Activated naive CD4-positive, alpha-beta T cell treated with anti-CD3 and anti-CD28 coated beads, Interleukin-2, amount 50 U/mL, for 16 hours (primary cell): ENCODE data around the gene TANGO6.

Experiments used
- DNase-seq: peaks from one replicate; pipeline ENCODE4 v3.0.0-alpha.2; 2020

The TANGO6 gene

DNA sequence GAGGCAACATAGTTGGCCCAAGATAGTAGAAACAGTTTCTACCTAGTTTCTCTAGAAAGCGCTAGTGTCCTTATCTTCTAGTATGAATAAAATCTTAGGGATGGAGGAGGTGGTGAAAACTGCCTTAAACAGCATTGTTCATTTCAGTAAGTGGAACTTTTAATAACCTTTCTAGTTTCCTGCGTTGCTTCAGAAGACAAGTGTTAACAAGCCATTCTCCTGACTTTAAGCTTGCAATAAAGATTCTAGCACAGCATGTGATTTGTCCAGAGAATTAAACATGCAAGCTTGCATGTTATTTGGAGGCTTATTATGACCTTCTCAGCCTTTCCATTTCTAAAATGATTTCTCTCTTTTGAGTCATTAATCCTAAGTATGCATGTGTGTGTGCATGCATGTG is 72.3 kb downstream of the TANGO6 start:
- no peak for DNase-seq

DNA sequence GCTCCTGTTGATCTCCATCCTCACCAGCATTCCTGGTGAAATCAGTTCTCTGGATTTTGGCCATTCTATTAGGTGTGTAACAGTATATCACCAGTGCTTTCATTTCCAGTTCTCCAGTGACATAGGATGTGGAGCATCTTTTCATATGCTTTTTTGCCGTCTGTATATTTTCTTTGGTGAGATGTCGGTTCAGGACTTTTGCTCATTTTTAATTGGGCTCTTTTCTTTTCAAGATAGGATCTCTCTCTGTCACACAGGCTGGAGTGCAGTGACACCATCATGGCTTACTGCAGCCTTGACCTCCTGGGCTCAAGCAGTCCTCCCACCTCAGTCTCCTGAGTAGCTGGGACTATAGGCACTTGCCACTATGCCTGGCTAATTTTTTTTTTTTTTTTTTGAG is 74.2 kb downstream of the TANGO6 start:
- DNase-seq, result no peak

DNA sequence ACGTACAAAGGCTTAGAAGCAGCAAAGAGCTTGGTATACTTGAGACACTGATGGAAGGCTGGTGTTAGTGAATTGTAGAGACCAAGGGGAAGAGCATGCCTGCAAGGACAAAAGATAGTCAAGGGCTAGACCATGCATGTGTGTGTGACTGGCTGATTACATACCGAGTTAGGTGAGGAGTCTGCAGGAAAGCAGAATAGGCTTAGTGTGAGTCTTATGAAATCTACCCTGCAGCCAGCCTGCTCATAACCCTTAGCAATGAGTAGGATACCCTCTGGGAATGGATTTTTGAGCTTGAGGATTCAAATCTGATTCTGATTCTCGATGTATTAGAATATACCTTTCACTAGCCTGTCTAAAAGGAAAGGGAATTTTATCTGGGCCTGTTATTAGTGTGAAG is 77.0 kb downstream of the TANGO6 start:
- no peak for DNase-seq

DNA sequence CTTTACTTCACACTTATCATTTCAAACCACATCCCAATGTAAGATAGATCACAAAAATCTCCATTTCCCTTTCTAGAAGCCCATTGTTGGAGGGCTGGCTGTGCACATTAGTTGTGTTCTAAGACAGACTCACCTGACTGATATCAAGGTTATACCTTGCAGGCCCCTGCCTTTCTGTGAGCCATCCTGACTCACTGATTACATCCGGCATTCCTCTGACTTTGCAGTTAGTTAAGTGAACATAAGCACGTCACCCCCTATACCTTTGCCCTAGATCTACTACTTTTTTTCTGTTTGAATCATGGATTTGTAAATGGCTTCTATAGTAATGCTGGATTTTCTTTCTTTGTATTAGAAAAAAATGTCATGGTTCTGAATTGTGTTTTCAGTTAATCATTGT is 78.3 kb downstream of the TANGO6 start:
- no peak for DNase-seq

DNA sequence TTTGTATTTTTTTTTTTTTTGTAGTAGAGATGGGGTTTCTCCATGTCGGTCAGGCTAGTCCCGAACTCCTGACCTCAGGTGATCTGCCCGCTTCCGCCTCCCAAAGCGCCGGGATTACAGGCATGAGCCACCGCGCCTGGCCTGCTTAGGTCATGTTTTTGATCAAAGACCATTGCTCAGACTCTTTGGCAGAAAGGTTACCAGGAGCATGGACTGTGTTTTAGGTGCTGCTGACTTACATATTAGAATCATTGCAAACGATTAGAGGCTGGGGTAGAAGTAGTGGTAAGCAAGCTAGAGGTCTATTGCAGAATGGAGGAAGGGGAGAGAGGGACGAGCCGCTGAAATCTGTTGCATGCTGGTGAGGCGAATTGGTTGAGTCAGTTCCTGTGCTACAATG is 79.8 kb downstream of the TANGO6 start:
- no peak for DNase-seq

DNA sequence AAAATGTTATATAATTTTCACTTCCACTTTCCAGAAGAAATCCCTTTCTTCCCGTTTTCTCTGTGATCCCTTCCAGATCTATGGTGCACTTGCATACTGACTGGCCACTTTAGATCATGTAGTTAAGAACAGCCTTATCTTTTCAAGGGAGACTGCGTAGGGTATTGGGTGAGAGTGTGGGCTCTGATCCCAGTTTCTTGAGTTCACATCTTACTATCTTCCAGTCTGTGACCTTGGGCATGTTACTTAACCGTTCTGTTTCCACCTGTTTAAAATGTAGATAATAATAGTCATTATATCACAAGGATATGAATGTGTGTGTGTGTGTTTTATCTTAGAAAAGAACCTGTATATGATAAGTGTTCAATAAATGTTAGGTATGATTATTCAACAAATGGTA is 83.7 kb downstream of the TANGO6 start:
- no peak for DNase-seq

DNA sequence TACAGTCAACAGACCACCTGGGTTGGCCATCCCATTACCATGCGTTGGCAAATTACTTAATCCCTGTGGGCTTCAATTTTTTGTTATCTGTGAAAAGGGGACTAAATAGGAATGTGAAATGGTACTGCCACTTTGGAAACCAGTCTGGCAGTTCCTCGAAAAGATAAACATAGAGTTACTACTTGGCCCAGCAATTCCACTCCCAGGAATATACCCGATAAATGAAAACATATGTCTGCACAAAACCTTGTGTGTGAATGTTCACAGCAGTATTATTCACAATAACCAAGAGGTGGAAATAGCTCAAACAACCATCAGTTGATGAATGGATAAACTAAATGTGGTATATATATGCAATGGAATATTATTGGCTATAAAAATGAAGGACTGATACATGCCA is 87.9 kb downstream of the TANGO6 start:
- DNase-seq, result no peak

DNA sequence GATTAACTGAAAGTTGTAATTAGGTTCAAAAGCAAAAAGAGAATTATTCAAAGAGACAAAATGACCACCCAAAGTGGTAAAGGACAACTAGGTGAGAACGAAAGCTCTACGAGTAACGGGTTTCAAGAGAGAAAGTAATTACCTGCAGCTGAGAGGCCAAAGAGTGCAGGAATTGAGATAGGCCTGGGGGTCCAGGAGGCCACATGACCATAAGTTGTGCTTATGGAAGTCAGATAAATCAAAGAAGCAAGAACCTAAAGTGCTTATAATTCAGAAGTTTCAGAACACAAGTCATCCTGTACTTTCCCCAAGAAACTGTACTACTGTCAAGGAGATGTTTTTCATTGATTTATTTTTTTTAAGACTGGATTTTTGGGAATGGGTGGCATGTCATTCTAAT is 91.1 kb downstream of the TANGO6 start:
- DNase-seq, result no peak

DNA sequence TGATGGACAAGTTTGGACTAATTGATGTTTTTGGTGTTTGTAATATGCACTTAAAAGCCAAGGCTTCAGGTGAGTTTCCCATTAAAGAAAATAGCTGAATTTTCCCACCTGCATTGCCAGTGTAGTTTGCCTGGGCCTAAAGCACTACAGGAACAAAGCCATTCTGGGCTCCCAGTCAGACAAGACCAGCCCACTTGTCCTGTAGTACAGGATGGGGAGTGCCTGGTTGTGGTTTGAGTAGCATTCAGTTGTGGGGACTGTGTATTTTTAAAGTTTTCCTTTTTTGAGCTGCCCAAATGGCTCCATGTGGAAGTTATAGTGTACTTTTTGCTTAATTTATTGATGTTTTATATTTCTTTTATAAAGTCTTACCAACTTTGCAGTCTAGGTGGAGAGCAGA is 91.7 kb downstream of the TANGO6 start:
- no peak for DNase-seq

DNA sequence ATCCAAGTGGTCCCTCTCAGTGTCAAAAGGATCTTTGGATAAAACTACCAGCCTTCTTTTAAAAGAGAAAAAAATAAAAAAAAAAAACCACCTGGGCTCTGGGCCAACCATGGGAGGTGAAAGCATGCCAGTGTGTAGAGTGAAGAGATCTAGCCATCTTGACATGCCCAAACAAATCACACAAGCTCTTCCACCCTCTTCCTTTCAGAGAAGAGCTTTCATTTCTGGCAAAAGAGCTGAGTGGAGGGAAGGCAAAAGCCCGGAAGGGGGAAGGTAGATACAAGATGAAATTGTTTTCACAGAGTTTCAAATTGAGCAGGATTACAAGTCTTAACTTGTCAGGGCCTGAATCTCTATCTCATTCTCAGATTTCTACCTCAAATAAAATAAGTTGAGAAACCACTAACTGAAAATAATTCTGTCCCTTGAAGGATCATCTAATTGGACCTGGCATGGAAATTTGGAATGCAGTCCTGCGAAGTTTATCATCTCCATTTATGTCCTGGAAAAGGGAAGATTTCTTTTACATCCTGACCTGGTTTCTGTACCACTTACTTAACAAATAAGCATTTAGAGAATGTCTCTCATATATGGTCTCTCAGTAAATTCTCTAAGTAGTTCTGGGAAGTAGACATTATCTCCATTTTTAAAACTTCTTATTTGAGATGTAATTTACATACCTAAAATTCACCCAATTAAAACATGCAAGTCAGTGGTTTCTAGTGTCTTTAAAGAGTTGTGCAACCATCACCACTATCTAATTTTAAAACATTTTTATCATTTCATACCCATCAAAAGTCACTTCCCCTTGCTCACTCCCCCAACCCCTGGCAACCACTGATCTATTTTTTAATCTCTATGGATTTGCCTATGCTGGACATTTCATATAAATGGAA is 93.7 kb downstream of the TANGO6 start:
- no peak for DNase-seq

DNA sequence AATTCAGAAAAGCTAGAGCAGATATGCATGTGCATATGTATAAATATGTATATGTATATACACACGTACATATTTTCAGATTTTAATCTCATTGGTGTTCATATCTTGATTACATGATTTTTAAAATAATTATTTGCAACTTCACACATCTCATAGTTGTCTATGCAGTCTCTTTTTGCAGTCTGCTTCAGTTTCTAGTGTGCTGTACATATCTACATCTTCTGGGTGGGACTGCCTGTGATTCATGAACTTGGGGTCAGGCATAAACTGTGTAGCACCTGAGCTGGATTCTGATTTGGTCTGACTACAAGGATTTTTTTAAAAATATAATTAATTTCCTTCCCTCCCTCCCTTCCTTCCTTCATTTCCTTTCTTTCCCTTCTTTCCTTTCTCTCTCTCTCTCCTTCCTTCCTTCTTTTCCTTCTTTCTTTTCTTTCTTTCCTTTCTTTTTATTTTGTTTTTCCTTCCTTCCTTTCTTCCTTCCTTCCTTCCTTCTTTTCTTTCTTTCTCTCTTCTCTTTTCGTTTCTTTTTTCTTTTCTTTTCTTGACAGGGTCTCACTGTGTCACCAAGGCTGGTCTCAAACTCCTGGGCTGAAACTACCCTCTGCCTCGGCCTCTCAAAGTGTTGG is 96.5 kb downstream of the TANGO6 start:
- DNase-seq, result no peak

DNA sequence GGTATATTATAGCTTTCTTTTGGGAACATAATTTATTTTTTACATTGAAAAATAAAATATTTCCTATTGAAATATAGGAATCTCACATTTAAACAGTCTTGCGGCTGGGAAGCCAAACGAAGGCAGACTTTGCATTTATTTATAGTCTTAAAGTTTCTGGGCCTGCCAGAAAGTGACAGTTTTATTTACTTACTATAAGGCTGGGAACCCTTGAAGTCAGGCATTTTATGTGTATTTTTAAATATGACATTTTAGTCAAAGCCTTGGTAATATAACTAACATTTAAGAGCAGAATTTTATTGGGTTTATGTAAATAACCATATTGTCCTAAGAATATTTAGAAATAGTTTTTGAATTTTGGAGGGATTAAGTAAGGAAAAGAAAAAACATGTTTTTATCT is 97.5 kb downstream of the TANGO6 start:
- DNase-seq, result no peak

DNA sequence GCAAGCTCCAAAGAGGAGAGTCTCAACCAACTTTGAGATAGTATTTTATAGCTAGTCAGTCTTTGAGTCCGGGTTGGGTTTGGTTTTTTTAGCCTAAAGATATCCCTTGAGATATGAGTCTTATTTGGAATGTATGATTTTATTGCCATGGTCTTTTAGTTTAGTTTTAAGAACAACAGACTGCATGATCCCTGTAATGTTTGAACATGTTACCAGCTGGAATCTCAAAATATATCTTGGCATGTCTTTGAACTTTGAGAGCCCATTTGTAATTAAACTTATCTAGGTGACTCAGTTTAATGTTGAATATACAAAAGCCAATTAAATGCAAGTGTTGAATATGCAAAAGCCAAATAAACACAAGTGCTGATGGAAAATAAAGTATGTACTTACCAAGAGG is 100.6 kb downstream of the TANGO6 start:
- no peak for DNase-seq

DNA sequence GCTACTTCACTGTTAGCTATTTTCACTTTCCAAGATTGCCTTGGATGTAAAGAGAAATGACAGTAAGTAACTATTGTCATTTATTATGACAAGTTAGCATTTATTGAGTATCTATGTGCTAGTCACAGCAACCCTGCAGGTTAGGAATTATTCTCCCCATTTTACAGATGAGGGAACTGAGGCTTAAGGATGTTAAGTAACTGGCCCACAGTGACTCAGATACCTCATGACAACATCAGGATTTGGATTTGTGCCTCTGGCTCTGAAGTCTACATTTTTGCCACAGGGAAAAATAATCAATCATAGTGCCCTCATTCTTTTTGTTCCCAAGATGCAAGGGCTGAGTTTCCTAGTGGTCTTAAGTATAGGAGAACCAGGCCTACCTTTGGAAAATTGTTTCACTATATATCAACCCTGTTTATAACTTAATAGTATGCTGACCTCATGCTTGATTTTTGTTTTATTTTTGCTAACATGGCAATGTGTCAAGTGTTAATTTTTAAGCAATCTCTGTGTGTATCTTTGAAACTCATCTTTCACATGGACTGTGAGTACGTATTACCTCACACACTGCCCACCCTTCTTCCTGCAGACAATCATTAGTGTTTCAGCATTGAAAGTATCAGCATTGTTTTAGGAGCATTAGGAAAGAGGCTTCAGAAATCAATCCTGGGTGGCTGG is 105.0 kb downstream of the TANGO6 start:
- no peak for DNase-seq

DNA sequence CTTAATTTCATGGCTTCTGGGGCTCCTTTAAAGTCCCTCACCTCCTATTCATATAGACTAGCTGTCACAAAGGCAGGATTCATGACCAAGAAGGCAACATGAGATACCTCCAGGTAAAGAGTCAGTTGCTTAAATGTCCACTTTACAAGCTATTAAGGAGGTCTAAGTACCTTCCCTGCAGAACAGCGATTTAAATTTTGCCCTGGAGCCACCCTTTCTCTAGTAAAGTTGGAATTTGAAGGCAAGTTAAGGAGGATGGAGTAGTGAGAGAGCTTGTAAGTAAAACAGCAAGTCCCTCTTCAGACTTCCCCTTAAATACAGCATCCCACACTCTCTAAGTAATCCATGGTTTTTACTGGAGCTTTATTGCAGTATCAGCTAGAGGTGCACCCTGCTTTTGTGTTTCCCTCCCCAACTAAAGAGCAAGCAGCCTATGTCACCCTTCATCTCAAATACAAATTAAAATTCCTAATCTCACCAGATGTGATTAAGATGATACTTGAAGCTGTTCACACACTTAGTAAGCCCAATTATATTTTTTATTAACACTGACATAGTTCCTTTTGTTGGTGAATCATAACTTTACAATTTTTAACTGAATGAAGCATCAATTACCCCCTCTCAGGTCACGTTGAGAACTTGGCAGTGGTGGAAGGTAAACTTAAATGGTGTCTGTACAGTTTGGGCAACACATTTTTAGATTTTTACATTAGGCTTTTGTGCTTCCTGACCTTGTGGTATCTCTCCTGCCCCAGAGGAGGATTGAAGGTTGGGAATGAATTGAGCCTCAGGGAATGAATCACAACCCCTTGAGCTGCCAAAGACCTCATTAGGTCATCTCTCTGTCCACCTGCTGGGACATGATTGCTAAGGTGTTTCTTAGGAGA is 108.9 kb downstream of the TANGO6 start:
- no peak for DNase-seq

DNA sequence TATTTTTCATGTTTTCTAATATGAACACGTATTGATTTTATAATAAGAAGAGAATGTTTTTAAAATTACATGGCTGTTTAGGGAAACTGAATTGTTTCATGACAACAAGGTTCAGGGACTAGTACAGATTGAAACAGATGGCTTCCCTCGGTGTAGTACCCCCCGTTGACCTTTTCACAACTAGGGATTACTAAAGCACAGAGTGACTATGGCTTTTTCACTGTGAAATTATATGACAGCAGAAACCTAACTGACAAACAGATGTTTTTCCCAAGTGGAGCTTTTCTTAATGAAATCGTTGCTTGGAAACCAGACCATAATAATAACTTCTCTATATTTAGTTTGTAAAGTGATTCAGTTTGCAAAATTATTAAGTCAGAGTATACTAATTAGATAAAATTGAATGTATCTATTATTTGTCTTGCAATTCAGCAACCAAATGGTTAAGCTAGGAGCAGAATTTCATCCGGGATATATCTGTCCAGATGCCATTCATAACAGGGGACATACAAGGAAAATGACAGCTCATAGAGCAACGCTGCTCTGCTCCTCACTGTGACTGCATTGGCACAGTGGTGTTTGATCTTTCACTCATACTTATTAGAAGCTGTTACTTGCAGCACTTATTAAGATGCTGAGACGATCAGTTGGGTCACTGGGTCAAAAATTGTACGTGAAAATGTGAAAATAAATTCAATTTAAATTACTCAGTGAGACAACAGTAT is 111.7 kb downstream of the TANGO6 start:
- DNase-seq, result no peak

DNA sequence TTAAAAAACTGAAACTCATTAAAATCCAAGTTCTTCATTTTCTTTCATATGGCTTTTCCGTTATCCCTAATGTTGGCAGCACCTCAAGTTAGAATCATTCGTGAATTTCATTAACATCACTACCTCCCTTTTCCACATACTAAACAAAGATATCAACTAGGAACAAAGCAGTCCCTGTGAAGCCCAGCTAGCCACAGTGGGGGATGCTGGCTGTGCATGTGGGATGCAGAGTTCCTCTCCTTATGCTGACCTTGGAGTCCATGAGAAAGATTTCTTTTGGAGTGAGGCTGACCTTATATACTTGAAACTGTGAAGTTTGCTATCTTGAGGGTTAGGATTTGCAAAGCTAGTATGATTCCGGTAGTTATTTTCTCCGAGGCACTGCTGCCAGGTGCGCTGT is 117.6 kb downstream of the TANGO6 start:
- DNase-seq, result no peak

DNA sequence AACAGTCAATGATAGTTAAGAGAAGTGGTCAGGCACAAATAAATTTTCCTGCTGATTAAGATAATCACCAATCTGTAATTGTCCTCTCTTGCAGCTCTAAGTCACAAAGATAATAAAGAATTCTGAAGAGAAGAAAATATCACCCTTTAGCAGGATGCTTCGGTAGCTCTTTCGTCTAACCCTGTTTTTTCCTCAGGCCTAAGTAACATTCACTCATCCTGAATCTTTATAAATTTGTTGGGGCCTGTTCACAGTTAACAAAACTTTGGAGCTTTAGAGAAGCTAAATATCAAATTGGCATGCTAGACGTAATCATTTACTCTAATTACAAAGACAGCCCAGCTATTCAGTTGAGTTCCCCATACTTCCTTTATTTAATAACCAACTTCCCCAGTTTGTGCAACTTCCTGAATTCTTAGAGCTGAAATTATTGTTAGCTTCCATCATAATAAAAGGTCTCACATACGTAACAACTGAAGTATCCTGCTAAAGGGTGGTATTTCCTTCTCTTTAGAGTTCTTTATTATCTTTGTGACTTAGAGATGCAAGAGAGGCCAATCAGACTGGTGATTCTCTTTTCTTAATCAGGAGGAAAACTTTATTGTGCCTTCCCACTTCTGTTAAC is 118.6 kb downstream of the TANGO6 start:
- DNase-seq, result no peak

DNA sequence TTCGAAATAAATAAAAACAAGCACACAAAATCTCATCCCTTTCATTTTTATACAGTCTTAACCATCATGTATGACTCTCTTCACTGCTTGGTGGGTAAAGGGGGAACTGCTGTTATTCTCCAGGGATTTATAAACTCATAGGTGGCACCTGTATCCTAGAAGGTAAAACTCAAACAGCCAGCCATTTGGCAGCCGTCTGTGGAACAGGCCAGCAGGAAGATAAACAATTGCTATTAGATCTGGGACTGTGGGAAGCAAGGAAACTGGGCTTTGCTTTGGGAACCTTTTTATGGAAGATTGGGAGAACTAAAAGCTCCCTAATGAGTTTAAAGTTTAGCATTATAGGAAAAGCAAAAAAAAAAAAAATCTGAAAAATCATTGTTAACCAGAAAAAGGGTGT is 126.0 kb downstream of the TANGO6 start:
- DNase-seq, result no peak

DNA sequence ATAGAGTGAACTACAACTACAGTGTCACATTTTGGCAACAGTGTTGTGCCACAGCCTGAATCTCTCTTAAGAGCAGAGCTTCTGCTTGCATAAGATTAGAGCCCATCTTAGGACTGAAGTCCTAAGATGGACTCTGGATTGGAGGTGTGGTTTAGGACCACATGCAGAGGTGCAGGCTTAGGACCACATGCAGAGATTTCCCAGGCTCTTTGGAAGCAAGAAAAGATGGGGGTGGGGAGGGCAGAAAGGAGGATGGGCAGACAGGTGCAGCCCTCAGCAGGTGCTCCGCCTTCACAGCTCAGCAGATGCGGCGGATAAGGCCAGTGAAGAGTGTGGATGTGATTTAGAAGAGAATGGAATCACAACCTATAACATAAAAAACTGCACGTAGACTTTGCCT is 128.7 kb downstream of the TANGO6 start:
- no peak for DNase-seq

DNA sequence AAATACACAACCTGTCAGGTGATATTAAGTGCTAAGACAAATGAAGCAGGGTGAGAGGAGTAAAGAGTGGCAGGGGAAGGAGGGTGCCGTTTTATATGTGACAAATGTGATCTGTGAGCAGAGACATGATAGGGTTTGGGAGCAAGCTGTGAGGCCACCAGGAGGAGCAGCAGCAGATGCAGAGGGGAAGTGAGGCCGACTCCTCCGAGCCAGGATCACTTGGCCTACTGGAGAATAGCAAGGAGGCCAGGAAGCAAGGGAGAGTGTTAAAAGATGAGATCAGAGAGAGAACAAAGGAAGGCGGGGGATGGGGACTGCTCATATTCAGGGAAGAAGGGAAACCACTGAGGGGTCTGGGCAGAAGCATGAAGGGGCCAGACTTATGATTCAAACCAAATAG is 129.4 kb downstream of the TANGO6 start:
- DNase-seq, result no peak

DNA sequence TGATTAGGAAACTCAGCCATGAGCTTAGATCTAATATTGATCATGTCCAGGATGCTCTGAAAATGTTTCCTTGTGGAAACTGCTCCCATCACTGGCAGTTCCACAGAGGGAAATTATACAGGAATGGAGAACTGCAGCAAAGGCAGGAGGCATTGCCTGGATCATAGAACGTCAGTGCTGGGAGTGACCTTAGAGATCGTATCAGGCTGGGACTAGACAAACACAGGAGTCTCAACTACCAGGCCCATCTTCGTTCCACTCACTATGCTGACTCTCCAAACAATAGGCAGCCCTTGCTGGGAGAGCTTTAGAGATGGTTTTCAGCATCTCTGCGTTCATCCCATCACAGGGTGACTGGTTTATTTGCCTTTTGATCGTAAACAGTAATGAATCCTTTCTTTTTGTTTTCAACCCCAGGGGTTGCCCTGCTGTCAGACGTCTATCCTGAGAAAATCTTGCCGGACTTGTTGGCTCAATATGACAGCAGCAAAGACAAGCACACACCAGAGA is 130.3 kb downstream of the TANGO6 start:
- DNase-seq, result no peak
